Brain microvascular endothelial cell (primary cell): ENCODE results near the gene VWA1.
A peak's percentile ranks its signal among the peaks of the same experiment; 100 is the strongest.
"Not testable (repeated sequence)": the region's sequence is repeated elsewhere in the genome, so short reads cannot be mapped to it uniquely, and the experiment has no call there.

ENCODE experiments used
- DNase-seq: peaks from one replicate; pipeline ENCODE4 v3.0.0-alpha.2; 2020
- H3K27ac ChIP-seq: fragments of 250-450 bp; sonication (Bioruptor Pico); 2 replicates; pipeline ENCODE4 v1.5.1; 2020; ENCODE audit warnings: mild to moderate bottlenecking, moderate library complexity
- H3K27me3 ChIP-seq: fragments of 250-450 bp; sonication (Bioruptor Pico); replicated peaks from 2 replicates; pipeline ENCODE4 v1.5.1; 2020; ENCODE audit warnings: mild to moderate bottlenecking
- H3K36me3 ChIP-seq: fragments of 250-450 bp; sonication (Bioruptor Pico); replicated peaks from 2 replicates; pipeline ENCODE4 v1.5.1; 2020; ENCODE audit warnings: mild to moderate bottlenecking
- H3K4me3 ChIP-seq: 2 replicates; pipeline ENCODE4 v1.5.1; 2011; ENCODE audit warnings: low read depth, mild to moderate bottlenecking, control low read depth, low read length, moderate library complexity
- CTCF ChIP-seq: IDR thresholded peaks from 2 replicates; pipeline ENCODE4 v1.5.1; 2011; ENCODE audit warnings: low read depth, mild to moderate bottlenecking, moderate library complexity, low read length, control low read depth, inconsistent platforms; ENCODE audit errors: missing control alignments
- in situ Hi-C: cut with HindIII; loops from 2 replicates; pipeline ENCODE4 v1.10.0; 2017; ENCODE audit warnings: low sequenced_read_pairs, low pct_ligation_motif_present

VWA1 gene

GRCh38 chr1:1440262-1441001 is 4.9 kb downstream of the VWA1 start:
- no peak for DNase-seq
- TF ChIP-seq CTCF, result no peak
- Histone ChIP-seq H3K27ac (no peak overlapping the region), H3K36me3 (no peaks in the 10 kb centered on the region), H3K27me3 (no peaks in the 10 kb centered on the region), H3K4me3 (no peak overlapping the region)
- in situ Hi-C loops, result no loop called here

DNA sequence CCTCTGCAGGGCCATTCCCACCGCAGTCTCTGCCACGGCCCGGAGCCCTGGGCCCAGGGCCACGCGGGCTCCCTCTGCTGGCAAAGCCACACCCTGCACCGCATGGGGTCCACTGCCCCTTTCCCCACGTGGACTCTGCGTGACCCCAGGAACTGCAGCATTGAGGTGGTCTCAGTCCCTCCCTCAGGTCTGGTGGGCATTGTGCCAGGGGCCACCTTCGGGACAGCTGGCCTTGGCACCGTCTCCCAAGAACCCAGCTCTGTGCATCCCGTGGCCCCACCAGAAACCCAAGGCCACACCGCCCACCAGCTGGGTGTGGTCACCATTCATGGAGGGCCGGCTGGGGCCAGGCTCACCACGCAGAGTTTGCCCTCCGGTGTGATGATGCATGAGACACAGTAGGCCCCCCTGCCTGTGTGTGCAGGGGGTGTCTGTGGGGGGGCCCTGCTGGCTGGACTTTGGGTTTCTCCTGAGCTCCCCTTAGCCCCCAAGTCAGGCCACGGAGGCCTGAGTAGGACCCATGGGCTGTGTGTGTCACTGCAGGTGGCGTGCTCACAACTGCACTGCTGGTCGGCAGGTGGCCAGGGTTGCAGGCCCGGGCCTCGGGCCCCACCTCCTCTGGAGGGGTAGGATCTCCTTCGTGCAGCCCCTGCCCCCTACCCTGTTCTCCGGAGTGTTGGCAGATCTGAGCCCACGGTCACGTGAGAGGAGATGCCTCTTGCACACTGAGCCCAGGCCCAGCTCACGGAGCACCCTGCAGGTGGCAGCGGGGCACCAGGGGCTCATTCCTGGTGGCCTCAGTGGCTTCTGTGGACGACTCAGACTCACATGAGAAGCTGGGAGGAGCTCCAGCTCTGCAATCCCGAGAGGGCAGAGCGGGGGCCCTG is 5.8 kb downstream of the VWA1 start:
- in situ Hi-C loops, result no loop called here
- H3K4me3 ChIP-seq, result no peak overlapping the region
- TF ChIP-seq CTCF, result peak; percentile 90
- no peaks in the 10 kb centered on the region for H3K36me3 ChIP-seq
- no peak for DNase-seq
- H3K27me3 ChIP-seq, result no peaks in the 10 kb centered on the region
- H3K27ac ChIP-seq, result no peak overlapping the region

GRCh38 chr1:1442069-1442770 is 6.7 kb downstream of the VWA1 start:
- Histone ChIP-seq H3K36me3 (no peaks in the 10 kb centered on the region), H3K27ac (no peak overlapping the region), H3K27me3 (no peaks in the 10 kb centered on the region), H3K4me3 (no peak overlapping the region)
- in situ Hi-C loops, result no loop called here
- no peak for DNase-seq
- no peak for TF ChIP-seq CTCF

DNA sequence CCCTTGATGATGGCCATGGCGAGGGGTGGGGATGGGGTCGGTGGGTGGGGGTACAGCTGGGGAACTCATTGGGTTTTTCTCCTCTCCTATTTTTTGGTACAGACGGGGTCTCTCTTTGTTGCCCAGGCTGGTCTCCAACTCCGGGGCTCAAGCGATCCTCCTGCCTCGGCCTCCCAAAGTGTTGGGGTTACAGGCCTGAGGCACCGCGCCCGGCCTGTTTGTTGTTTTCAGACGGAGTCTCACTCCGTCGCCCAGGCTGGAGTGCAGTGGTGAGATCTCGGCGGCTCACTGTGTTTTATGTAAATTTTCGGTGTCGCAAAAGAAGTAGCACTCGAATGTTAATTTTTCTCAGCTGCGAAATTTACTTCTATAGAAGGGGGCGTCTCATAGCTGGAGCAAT is 11.1 kb downstream of the VWA1 start:
- in situ Hi-C loops, H3K27ac ChIP-seq, DNase-seq: not testable (repeated sequence)

GRCh38 chr1:1449099-1449739 is 13.7 kb downstream of the VWA1 start, which contains the start of gene ATAD3C:
Gene ATAD3C, plus strand, starts transcription at chr1:1449689. Its CDS starts 995 bp downstream, at chr1:1450684.
- H3K27ac ChIP-seq, result no peak within 1 kb of the TSS
- in situ Hi-C loops, result no loop called here
- no peak for TF ChIP-seq CTCF

More for the DNA sequence above, 11.1 kb downstream of the VWA1 start:
- not testable (repeated sequence) for H3K27me3 ChIP-seq, H3K4me3 ChIP-seq, H3K36me3 ChIP-seq

GRCh38 chr1:1450616-1451015 is 15.1 kb downstream of the VWA1 start:
- H3K36me3 ChIP-seq, H3K27ac ChIP-seq, DNase-seq, in situ Hi-C loops, H3K4me3 ChIP-seq, H3K27me3 ChIP-seq: not testable (repeated sequence)

More at GRCh38 chr1:1449099-1449739, 13.7 kb downstream of the VWA1 start, which contains the start of gene ATAD3C:
- no peaks in the 10 kb centered on the region for H3K27me3 ChIP-seq
- no peaks in the 10 kb centered on the region for H3K36me3 ChIP-seq
- H3K4me3 ChIP-seq, result no peak within 1 kb of the TSS
- no peak for DNase-seq
